NCI-H2196 treated with DMSO at 0.1 percent for 48 hours (cell line): Measurements from ENCODE around the gene RAD51B.
"Not testable (repeated sequence)": the region's sequence is repeated elsewhere in the genome, so short reads cannot be mapped to it uniquely, and the experiment has no call there.

Experiments
- DNase-seq: peaks from one replicate; lab custom pipeline; 2025; ENCODE audit not compliant: unreplicated experiment; lab: John Stamatoyannopoulos, UW

The RAD51B gene

DNA sequence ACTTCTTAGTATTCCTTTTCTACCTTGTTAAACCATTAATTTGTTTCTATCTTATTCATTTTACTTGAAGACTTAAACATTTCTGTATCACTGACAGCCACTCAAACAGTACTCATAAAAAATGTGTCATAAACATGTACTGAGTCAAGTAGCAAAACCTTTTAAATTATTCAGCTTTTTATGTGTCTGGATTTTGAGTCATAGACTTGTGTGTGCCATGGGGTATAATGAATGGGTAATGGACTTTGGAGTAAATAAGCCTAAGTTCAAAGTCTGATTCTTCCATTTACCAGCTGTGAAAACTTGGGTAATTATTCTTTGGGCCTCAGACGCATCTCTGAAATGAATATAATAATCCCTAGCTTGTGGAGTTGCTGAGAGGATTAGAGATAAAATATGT is 199.0 kb downstream of the RAD51B start:
- DNase-seq: no peak

DNA sequence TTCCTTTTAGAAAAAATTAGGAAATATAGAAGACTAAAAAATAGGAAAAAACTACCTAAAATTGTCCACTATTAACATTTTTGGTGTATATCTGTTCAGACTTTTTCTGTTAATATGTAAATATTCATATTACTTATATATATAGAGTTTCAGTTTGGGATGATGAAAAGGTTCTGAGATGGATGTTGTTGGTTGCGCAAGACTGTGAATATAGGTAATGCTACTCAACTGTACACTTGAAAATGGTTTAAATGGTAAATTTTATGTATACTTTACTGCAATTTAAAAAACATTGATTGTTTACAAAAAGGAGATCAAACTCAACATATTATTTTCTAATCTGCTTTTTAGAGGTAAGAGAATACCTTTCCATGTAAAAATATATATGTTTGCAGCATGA is 200.9 kb downstream of the RAD51B start:
- DNase-seq: no peak

DNA sequence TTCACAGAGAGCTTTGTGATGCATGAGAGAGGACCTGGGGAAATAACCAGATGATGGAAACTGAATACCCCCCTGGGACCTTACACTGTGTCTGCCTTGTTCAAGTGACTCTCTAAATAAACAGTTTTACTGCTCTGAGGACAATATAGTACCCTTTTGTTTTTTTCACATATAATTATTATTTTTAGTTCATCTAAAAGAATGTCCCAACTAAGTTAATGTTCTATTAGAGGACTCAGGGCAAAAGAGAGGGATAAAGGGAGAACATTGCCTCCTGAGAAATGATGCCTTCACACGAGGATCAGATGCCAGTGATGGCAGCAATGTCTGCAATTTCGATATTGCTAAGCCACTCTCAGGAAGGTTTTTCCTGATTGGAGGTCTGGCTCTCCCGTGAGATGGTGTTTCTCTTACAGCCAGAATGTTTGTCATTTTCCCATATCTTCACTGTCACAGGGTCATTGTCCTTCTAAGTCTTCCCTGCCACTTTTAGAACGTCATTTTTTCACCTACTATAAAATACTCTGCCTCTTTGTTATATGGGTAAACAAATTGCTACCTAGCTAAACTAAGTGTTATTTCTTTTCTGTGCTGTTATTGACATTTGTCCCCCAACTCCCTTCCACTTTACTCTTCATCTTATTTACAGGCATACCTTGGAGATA is 201.6 kb downstream of the RAD51B start:
- DNase-seq: no peak

DNA sequence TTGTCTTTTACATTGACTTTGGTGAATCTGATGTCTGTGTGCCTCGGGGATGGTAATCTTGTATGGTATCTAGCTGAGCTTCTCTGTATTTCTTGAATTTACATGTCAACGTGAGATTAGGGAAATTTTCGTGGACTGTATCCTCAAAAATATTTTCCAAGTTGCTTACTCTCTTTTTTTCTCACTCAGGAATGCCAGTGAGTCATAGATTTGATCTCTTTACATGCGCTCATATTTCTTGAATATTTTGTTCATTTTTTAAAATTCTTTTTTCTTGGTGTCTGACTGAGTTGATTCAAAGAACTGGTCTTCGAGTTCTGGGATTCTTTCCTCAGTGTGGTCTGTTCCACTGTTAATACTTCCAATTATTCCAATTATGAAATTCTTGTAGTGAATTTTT is 207.7 kb downstream of the RAD51B start:
- no peak for DNase-seq

DNA sequence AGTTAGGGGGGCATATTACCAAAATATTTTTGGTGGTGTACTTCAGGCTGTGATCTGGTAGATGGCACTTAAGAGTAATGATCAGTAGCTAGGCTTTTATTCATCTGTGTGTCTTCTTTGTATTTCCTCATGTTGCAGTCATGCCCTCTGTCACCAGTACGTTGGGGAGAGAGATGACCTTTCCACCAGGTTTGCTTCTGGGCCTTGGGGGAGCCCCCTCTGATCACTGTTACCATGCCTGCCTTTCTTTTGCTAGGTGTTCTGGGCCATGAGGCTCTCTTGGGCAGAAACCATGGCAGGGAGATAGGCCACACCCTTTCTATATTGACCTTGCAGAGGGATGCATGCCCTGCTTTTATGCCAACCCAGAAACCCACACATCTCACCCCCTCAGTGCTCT is 208.5 kb downstream of the RAD51B start:
- DNase-seq: no peak

DNA sequence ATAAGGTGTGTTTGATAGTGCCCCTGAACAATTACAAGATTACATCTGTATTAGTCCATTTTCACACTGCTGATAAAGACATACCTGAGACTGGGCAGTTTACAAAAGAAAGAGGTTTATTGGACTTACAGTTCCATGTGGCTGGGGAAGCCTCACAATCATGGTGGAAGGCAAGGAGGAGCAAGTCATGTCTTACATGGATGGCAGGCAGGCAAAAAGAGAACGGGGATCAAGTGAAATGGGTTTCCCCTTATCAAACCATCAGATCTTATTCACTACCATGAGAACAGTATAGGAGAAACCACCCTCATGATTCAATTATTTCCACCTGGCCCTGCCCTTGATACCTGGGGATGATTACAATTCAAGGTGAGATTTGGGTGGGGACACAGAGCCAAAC is 211.4 kb downstream of the RAD51B start:
- DNase-seq: not testable (repeated sequence)

DNA sequence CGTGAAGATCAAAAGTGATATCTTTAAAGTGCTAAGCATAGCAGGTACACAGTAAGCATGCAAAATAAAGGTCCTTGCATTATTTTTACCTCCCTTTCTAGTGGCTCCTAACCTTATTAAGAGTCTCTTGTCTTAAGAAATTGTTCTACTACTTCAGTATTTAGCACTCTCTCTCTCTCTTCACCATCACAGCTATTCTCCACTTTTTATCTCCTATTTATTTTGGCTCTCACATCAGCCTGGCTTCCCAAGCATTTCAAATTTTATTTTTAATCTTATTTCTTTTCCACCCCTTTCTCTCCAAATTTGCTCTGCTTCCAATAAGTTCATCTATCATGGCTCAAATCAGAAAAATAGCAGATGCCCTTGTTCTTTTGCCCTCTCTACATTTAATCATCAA is 212.6 kb downstream of the RAD51B start:
- DNase-seq: no peak

DNA sequence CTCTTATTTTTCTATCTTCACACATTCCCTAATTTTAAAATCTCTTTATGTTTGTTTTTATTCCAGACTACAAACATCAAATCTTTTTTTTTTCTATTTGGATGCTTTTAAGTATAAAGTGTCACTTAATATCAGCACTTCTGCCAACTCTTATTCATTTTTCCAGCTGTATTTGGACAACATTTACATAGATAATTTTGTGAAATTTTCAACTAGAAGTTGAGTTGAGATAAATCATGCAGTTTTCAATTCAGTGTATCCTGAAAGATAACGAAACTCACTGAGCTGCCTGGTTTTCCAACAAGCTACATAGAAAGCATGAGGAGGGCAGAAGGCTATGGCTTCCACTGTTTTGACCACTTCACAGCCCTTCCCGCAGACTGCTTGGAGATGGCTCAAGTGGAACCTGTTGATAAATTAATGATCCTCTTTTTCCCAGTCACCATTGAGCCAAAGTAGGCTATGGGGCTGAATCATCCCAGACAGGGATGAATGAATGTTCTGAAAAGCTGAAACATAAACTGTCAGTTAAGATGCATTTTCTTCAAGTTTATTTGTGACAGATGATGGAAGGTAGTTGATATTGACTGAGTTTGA is 213.9 kb downstream of the RAD51B start:
- no peak for DNase-seq

DNA sequence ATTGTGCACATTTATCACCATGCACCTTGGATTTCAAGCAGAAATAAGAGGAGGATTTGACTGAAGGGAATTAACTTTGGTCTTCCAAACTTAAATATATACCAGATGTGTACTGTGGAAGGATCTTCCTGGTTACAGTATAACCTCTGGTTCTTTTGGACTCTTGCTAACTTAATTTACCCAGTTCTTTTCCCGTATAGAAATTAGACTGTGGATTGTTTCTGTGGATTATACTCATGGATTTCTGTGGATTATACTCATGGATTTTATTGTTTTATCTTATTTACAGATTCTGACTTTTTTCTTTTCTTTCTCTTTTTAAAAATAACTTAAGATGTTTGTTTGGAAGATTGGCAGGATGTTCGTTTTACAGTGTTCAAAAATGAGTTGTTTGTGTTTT is 215.3 kb downstream of the RAD51B start:
- no peak for DNase-seq

DNA sequence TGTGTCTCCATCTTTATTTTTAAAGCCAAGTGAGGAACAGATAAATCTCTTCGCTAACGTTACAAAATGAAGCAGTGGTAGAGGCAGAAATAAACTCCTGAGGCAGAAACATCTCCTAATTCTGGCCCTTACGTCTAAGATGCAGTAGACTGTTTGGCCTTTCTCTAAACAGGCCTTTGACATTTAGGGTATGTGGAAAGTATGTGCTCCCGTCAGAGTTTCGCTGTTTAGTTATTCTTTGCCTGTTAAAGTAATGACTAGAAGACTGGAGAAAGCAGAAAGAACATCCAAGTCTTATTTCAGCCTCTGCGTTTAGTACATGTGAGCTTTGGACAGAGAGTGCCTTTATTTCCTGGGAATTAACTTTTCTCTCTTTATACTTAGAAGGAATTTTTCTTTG is 216.6 kb downstream of the RAD51B start:
- no peak for DNase-seq

DNA sequence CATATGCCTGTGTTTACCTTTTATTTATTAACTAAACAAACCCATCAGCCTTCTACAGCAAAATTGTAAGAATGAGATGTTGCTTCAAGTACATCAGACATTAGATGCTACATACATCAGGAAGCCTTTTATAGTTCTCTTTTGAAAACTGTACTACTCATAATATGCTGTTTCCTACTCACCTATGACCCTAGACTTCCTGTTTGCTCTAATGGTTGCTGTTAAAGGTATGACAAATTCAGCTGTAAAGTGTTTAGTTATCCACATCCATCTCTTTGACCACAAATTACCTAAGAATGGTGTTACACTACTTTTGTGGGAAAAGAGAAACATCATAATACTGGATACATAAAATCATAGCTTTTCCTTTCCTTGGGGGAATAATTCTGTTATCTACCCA is 220.0 kb downstream of the RAD51B start:
- no peak for DNase-seq

DNA sequence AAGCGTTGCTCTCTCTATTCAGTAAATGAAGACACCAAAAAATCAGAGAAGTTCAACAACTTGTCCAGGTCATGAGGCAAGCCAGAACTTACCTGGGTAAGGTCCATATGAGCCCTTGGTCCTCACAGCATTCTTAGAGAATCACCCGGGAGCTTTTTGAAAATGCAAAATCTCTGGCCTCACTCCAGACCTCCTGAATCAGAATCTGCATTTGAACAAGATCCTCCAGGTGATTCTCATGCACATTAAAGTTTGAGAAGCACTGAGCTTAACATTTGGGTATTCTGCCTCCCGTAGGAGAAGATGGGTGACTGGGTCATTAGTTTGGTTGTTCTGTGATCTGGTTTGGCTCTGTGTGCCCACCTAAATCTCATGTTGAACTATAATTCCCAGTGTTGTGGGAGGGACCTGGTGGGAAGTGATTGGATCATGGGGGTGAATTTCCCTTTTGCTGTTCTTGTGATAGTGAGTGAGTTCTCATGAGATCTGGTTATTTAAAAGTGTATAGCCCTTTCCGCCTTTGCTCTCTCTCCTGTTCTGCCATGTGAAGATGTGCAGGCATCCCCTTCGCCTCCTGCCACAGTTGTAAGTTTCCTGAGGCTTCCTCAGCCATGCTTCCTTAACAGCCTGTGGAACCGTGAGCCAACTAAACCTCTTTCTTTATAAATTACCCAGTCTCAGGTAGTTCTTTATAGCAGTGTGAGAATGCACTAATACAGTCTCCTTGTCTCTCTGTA is 221.2 kb downstream of the RAD51B start:
- DNase-seq: no peak

DNA sequence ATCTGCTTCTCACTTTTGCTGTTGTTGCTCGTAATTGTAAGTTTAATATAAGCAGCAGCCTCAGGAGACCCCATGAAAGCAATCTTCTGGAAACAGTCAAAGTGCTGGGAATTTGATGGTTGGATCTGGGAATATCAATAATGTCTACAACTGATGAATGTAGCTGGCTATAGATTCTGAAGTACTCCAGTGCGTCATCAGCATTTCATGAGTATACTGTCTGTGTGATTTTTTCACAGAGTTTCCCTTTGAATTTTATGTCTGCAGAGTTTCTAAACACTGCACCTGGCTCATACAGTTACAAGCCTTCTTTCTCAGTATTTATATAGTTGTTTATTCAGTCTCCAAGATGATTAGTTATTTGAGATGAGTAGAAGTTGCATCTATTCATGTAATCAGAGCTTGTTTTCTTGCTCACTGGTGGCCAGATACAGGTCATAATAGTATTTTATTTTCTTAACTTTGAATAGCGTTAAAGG is 222.3 kb downstream of the RAD51B start:
- no peak for DNase-seq

DNA sequence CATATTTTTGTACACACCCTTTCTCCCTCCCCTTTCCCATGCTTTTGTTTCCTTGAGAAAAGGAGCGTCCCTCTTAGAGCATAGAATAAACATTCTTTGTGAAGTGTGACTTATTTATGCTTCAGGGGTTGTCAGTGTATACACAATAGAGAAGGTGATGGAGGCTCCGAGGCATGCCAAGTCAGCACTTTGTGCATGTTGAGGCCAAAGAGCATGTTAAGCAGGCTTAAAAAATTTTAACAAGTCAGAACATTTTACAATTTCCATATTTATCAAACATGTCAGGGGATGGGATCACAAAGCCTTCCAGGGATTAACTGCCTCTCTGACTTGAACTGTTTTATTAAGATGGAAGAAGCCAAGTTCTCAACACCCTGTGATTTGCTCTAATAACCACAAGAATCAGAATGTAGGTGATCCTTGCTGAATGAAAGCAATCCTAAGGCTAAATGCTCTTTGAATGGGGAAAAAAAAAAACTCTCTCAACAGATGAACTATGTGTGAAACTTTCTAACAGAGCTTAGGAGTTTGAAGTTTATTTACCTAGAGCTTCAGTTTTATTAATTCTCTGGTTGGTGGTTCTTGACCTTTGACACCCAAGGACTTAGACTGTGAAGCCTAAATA is 223.1 kb downstream of the RAD51B start:
- no peak for DNase-seq

DNA sequence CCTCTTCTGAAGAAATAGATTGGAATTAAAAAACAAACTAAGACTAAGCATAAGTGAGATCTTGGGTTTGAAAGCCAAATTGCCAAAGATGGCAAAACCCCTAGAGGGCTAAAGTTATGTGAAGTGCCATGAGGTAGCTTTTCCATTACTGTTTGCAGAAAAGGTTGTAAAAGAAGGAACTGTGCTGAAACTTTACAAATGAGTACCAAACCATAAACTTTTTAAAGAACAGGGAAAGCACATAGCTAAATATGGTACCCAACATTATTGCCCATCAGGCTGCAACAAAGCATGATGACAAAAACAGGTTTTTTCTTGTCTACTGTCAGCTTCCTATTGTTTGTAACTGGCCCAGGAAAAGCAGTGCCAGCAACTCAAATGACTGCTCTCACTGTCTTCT is 224.2 kb downstream of the RAD51B start:
- no peak for DNase-seq

DNA sequence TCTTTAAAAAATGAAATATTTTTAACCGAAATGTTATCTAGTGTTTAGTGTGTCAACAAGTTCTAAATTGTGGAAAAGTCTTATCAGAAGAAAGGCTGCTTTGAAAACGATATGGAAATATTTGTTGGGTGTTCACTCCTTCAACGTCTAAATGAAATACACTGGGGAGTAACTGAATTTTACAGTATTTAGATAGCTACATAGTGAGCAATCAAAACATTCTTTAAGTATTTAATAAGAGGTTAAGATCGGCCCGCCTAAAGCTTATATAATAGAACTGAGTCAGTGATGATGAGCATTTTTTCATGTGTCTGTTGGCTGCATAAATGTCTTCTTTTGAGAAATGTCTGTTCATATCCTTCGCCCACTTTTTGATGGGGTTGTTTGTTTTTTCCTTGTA is 228.3 kb downstream of the RAD51B start:
- no peak for DNase-seq

DNA sequence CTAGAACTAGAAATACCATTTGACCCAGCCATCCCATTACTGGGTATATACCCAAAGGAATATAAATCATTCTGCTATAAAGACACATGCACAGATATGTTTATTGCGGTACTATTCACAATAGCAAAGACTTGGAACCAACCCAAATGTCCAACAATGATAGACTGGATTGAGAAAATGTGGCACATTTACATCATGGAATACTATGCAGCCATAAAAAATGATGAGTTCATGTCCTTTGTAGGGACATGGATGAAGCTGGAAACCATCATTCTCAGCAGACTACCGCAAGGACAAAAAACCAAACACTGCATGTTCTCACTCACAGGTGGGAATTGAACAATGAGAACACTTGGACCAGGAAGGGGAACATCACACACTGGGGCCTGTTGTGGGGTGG is 229.2 kb downstream of the RAD51B start:
- DNase-seq: not testable (repeated sequence)

DNA sequence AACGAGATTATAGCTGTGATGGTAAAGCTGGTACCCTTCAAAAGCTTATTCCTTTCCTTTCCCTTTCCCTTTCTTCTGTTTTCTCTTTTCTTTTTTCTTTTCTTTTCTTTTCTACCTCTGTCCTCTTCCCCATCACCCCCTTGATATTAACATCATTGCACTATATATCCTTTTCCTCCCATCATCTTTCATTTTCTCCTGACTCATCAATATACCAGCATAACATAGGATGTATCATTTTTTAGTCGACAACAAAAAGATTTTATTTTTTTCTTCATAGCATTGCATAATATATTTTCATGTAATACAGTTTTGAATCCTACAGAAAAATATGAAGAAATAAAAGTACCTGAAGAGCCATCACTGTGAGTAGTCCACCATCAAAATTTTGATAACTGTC is 230.6 kb downstream of the RAD51B start:
- no peak for DNase-seq

DNA sequence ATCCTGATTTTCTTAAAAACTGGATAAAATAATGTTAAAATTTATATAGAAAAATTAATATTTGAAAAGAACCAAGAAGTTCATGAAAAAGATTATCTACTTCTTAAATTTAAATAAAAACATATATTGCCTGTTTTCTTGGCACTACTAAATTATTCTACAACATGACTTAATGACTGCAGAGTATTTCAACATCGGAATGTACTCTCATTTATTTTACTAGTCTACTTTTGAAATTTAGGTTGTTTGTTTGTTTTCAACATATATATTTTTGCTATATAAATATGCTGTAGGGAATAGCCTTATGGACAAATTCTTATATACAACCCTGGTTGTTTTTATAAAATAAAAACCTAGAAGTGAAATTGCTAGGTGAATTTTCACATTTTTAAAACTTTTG is 231.6 kb downstream of the RAD51B start:
- DNase-seq: no peak

DNA sequence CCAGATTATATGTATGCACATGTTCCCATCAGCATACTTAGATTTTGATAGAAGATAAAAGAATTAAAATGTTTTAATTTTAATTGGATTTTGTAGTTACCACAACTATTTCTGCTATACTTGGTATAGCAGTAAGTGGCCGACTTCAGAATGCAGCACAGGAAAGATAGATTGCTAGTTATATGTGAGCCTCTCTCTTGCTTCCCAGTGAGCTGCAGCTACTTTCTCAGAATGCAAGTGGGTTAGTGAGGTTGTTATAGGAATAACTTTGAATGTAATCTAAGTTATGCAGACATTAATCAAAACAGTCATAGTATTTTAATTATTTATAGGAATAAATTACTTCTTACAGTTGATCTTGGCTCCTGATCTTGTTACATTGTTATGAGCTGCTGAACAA is 240.6 kb downstream of the RAD51B start:
- DNase-seq: no peak

DNA sequence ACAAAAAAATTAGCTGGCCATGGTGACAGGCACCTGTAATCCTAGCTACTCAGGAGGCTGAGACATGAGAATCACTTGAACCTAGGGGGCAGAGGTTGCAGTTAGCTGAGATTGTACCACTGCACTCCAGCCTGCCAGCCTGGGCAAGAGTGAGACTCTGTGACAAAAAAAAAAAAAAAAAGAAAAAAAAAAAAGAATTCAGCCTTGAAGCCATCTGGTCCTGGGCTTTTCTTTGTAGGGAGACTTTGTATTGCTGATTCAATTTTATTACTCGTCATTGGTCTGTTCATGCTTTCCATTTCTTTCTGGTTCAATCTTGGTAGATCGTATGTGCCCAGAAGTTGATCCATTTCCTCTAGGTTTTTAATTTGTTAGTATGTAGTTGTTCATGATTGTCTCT is 243.1 kb downstream of the RAD51B start:
- no peak for DNase-seq

DNA sequence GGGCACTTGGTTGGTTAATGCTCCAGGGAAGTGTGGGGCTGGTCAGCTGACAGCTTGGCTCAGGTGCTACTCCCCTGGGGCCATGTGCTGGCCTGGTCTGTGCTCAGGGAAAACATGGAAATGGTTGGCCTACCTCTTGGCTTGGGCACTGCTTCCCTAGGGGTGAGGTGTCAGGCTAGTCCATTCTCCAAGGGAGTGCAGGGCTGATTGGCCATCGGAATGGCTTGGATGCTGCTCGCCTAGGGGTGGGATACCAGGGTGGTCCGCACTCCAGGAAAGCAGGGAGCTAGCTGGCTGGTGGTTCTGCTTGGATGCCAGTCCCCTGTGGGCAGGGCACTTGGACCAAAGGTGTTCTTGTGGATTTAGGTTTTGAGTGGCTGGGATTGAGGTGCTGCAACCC is 245.7 kb downstream of the RAD51B start:
- no peak for DNase-seq
